K562 (cell line): ENCODE results near the gene IGF2BP1. TPM values are rescaled to one million over a fixed set of nuclear protein-coding genes. Genes with fewer than 3 reads are reported as not detected.

Experiments used
- DDX20 ChIP-seq: fragments of 450-650 bp; IDR thresholded peaks from 2 replicates; pipeline ENCODE4 v1.6.1; 2016; ENCODE audit warnings: missing genetic modification characterization, low read depth, mild to moderate bottlenecking, missing compliant biosample characterization, moderate library complexity
- EHMT2 ChIP-seq: fragments of 450-650 bp; IDR thresholded peaks from 2 replicates; pipeline ENCODE4 v1.6.1; 2018; ENCODE audit warnings: antibody characterized with exemption
- EP400 ChIP-seq: fragments of 450-650 bp; IDR thresholded peaks from 2 replicates; pipeline ENCODE4 v1.6.1; 2017; ENCODE audit warnings: antibody characterized with exemption, mild to moderate bottlenecking, moderate library complexity
- ESRRA ChIP-seq: fragments of 450-650 bp; IDR thresholded peaks from 2 replicates; pipeline ENCODE4 v1.6.1; 2014; ENCODE audit warnings: low read depth, mild to moderate bottlenecking, moderate library complexity, borderline replicate concordance
- HDAC2 ChIP-seq: fragments of 450-650 bp; IDR thresholded peaks from 2 replicates; pipeline ENCODE4 v1.6.1; 2016; ENCODE audit warnings: mild to moderate bottlenecking
- KLF1 ChIP-seq: fragments of 450-650 bp; IDR thresholded peaks from 2 replicates; pipeline ENCODE4 v1.6.1; 2016; ENCODE audit warnings: missing genetic modification characterization, missing compliant biosample characterization
- LCOR ChIP-seq: sonication (generic); formaldehyde crosslinking; IDR thresholded peaks from 2 replicates; pipeline ENCODE4 v1.8.0; 2022; ENCODE audit warnings: mild to moderate bottlenecking, missing genetic modification reagents
- LEF1 ChIP-seq: fragments of 450-650 bp; IDR thresholded peaks from 2 replicates; pipeline ENCODE4 v1.6.1; 2016; ENCODE audit warnings: mild to moderate bottlenecking
- MTA2 ChIP-seq: fragments of 450-650 bp; IDR thresholded peaks from 2 replicates; pipeline ENCODE4 v1.6.1; 2016; ENCODE audit warnings: low read depth
- NRF1 ChIP-seq, 2 experiments: fragments of 450-650 bp; IDR thresholded peaks in 1 of 2; conservative IDR thresholded peaks in 1 of 2; 2 replicates each; pipeline ENCODE4 v1.6.1; 2014; ENCODE audit warnings: mild to moderate bottlenecking in 2 of 2
- RBM14 ChIP-seq: fragments of 200-400 bp; formaldehyde crosslinking; IDR thresholded peaks from 2 replicates; pipeline ENCODE4 v1.6.1; 2018; ENCODE audit warnings: low read depth, mild to moderate bottlenecking, low read length, moderate library complexity, borderline replicate concordance; ENCODE audit not compliant: insufficient read depth
- RBM15 ChIP-seq: fragments of 200-400 bp; formaldehyde crosslinking; IDR thresholded peaks from 2 replicates; pipeline ENCODE4 v1.6.1; 2018; ENCODE audit warnings: mild to moderate bottlenecking, low read length, moderate library complexity; ENCODE audit not compliant: insufficient read depth
- RBM34 ChIP-seq: fragments of 200-400 bp; formaldehyde crosslinking; IDR thresholded peaks from 2 replicates; pipeline ENCODE4 v1.6.1; 2018; ENCODE audit warnings: low read length, borderline replicate concordance; ENCODE audit not compliant: insufficient read depth
- RBM39 ChIP-seq: fragments of 200-400 bp; formaldehyde crosslinking; optimal IDR thresholded peaks from 2 replicates; pipeline ENCODE3; 2018; ENCODE audit warnings: low read depth, low read length
- SRSF9 ChIP-seq: fragments of 200-400 bp; formaldehyde crosslinking; IDR thresholded peaks from 2 replicates; pipeline ENCODE4 v1.6.1; 2017; ENCODE audit warnings: low read depth, low read length, borderline replicate concordance
- TEAD4 ChIP-seq, 2 experiments: sonication (generic) in 1 of 2; formaldehyde crosslinking in 1 of 2; IDR thresholded peaks; 2 replicates each; pipeline versions ENCODE4 v1.6.1 to v1.8.0; 2012 to 2022; ENCODE audit warnings: borderline replicate concordance in 1 of 2, inconsistent platforms in 1 of 2, low read length in 1 of 2, mild to moderate bottlenecking in 1 of 2, missing genetic modification reagents in 1 of 2
- TGIF2 ChIP-seq: sonication (generic); formaldehyde crosslinking; IDR thresholded peaks from 2 replicates; pipeline ENCODE4 v1.8.1; 2022; ENCODE audit warnings: mild to moderate bottlenecking, missing genetic modification reagents, moderate library complexity
- TSC22D4 ChIP-seq: fragments of 450-650 bp; IDR thresholded peaks from 2 replicates; pipeline ENCODE4 v1.6.1; 2016; ENCODE audit warnings: missing genetic modification characterization, missing biosample characterization, control low read depth
- XRCC4 ChIP-seq: IDR thresholded peaks from one replicate; pipeline ENCODE4 v1.6.1; 2011; ENCODE audit not compliant: insufficient read depth, insufficient read length; ENCODE audit errors: extremely low read depth
- ZBTB7A ChIP-seq: IDR thresholded peaks from 2 replicates; pipeline ENCODE4 v1.6.1; 2011; ENCODE audit warnings: low read depth, mild to moderate bottlenecking, low read length, moderate library complexity, borderline replicate concordance; ENCODE audit not compliant: control insufficient read depth
- ZNF644 ChIP-seq: fragments of 200-800 bp; sonication (Bioruptor generic); IDR thresholded peaks from 2 replicates; pipeline ENCODE4 v1.6.1; 2016; ENCODE audit warnings: low read depth, missing genetic modification characterization, missing compliant biosample characterization
- ZNF830 ChIP-seq: fragments of 250-450 bp; sonication (Bioruptor Pico); IDR thresholded peaks from 2 replicates; pipeline ENCODE4 v1.5.0; 2021; ENCODE audit warnings: mild to moderate bottlenecking
- polyA plus RNA-seq, 8 experiments: library from polyadenylated mRNA; depleted of rRNA in 4 of 8; stranded (reverse) in 5 of 8; unstranded in 3 of 8; fragments of >200 nt; fragmentation: Nextera tagmentation in 2 of 8; fragmentation: Illumina TruSeq in 1 of 8; extraction: Ambion mirVana in 2 of 8; extraction: Trizol in 1 of 8; gene quantifications; 2 replicates each; pipeline versions ENCODE4 v1.2.1 to v1.2.3, GENCODE V29; 2011 to 2014; ENCODE audit warnings: inconsistent platforms in 1 of 8, missing spikeins in 1 of 8
- total RNA-seq, 7 experiments: library from RNA; depleted of rRNA in 6 of 7; stranded (reverse); fragments of >200 nt in 6 of 7; fragmentation: Illumina TruSeq in 2 of 7; extraction: Trizol in 2 of 7; gene quantifications; 2 replicates each; pipeline versions ENCODE4 v1.2.1 to v1.2.3, GENCODE V29; 2011 to 2021; ENCODE audit warnings: low replicate concordance in 1 of 7
- TF ChIP-seq, protein P1 (sequence below), 2 experiments: fragments of 450-650 bp in 1 of 2; sonication (generic) in 1 of 2; formaldehyde crosslinking; conservative IDR thresholded peaks; 2 replicates each; pipeline versions ENCODE4 v1.4.0 to v1.8.1; 2020 to 2022; ENCODE audit warnings: mild to moderate bottlenecking in 1 of 2, missing genetic modification reagents in 1 of 2
- TF ChIP-seq, protein P2 (sequence below): IDR thresholded peaks from 2 replicates; pipeline ENCODE4 v1.6.1; 2016; ENCODE audit warnings: missing genetic modification characterization, missing compliant biosample characterization
- TF ChIP-seq, protein P3 (sequence below): fragments of 250-450 bp; sonication (Bioruptor Pico); IDR thresholded peaks from 2 replicates; pipeline ENCODE4 v1.5.0; 2021
- TF ChIP-seq, protein P4 (sequence below): fragments of 250-450 bp; sonication (Bioruptor Pico); IDR thresholded peaks from 2 replicates; pipeline ENCODE4 v1.9.0; 2021; ENCODE audit warnings: mild to moderate bottlenecking

IGF2BP1 gene
- total and polyA plus RNA-seq, 9 of the 15 experiments (the other 6 are each of a cell fraction or from before 2014, with no cell fraction given) = 13.0 to 318 (median 53.6) TPM

DNA sequence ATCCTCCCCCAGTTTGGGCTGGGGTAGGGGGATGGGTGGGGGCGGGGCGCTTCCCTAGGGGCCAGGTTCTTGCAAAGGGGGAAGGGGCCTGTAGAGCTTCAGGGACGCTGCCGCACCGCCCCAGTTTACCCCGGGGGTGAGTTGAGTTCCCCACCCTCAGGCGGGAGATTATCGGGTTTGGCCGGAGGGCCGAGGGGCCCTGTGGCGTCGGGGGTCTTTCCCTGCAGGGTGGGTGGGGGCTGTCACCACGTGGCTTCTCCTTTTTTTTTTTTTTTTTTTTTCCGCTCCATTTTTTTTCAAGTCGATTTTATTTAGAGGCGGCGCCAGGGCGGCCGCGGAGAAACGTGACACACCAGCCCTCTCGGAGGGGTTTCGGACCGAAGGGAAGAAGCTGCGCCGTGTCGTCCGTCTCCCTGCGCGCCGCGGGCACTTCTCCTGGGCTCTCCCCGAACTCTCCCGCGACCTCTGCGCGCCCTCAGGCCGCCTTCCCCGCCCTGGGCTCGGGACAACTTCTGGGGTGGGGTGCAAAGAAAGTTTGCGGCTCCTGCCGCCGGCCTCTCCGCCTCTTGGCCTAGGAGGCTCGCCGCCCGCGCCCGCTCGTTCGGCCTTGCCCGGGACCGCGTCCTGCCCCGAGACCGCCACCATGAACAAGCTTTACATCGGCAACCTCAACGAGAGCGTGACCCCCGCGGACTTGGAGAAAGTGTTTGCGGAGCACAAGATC, at the start of gene IGF2BP1 (continued):
- TF ChIP-seq KLF1 (tag) = no peak
- 0 out of 2 replicates have a peak, but pooled peaks have one; percentile 37 for TF ChIP-seq TGIF2
- 0 out of 2 replicates have a peak, but pooled peaks have one; percentile 90 for TF ChIP-seq RBM14
- no peak for TF ChIP-seq TSC22D4 (tag)
- TF ChIP-seq EHMT2 = no peak
- peak; percentile 38; the same call in 1 of the 2 replicates for TF ChIP-seq EP400
- TF ChIP-seq MTA2 = no peak
- TF ChIP-seq RBM39 = no peak
- TF ChIP-seq, protein P1, sequence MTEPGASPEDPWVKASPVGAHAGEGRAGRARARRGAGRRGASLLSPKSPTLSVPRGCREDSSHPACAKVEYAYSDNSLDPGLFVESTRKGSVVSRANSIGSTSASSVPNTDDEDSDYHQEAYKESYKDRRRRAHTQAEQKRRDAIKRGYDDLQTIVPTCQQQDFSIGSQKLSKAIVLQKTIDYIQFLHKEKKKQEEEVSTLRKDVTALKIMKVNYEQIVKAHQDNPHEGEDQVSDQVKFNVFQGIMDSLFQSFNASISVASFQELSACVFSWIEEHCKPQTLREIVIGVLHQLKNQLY (CRISPR knock-in tag; conservative IDR thresholded peaks at IDR 0.05) = no peak
- peak; percentile 99 for TF ChIP-seq ZBTB7A
- no peak for TF ChIP-seq SRSF9
- TF ChIP-seq LCOR (CRISPR knock-in tag) = no peak
- TF ChIP-seq, protein P2, sequence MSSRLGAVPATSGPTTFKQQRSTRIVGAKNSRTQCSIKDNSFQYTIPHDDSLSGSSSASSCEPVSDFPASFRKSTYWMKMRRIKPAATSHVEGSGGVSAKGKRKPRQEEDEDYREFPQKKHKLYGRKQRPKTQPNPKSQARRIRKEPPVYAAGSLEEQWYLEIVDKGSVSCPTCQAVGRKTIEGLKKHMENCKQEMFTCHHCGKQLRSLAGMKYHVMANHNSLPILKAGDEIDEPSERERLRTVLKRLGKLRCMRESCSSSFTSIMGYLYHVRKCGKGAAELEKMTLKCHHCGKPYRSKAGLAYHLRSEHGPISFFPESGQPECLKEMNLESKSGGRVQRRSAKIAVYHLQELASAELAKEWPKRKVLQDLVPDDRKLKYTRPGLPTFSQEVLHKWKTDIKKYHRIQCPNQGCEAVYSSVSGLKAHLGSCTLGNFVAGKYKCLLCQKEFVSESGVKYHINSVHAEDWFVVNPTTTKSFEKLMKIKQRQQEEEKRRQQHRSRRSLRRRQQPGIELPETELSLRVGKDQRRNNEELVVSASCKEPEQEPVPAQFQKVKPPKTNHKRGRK (tag) = no peak
- TF ChIP-seq ESRRA = no peak
- peak; percentile 36 to 59; a peak in 2 of 4 replicates for TF ChIP-seq NRF1 (conservative IDR thresholded peaks at IDR 0.05 in 1 of 2, IDR thresholded peaks at IDR 0.05 in 1 of 2)
- TF ChIP-seq RBM34 = no peak
- no peak for TF ChIP-seq TEAD4 (IDR thresholded peaks at IDR 0.05; ENCODE audit: low read length)
- TF ChIP-seq TEAD4 (CRISPR knock-in tag; IDR thresholded peaks at IDR 0.05; ENCODE audit: borderline replicate concordance) = no peak
- TF ChIP-seq, protein P3, sequence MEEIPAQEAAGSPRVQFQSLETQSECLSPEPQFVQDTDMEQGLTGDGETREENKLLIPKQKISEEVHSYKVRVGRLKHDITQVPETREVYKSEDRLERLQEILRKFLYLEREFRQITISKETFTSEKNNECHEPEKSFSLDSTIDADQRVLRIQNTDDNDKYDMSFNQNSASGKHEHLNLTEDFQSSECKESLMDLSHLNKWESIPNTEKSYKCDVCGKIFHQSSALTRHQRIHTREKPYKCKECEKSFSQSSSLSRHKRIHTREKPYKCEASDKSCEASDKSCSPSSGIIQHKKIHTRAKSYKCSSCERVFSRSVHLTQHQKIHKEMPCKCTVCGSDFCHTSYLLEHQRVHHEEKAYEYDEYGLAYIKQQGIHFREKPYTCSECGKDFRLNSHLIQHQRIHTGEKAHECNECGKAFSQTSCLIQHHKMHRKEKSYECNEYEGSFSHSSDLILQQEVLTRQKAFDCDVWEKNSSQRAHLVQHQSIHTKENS (CRISPR knock-in tag) = no peak
- TF ChIP-seq DDX20 = no peak
- TF ChIP-seq HDAC2 = no peak
- TF ChIP-seq, protein P4, sequence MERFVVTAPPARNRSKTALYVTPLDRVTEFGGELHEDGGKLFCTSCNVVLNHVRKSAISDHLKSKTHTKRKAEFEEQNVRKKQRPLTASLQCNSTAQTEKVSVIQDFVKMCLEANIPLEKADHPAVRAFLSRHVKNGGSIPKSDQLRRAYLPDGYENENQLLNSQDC (CRISPR knock-in tag) = no peak
- no peak for TF ChIP-seq XRCC4
- TF ChIP-seq RBM15 = no peak
- TF ChIP-seq ZNF644 = no peak
- TF ChIP-seq LEF1 = no peak
- no peak for TF ChIP-seq ZNF830 (CRISPR knock-in tag)
